ENCODE measurements around the gene RAD23B.

The RAD23B gene

DNA sequence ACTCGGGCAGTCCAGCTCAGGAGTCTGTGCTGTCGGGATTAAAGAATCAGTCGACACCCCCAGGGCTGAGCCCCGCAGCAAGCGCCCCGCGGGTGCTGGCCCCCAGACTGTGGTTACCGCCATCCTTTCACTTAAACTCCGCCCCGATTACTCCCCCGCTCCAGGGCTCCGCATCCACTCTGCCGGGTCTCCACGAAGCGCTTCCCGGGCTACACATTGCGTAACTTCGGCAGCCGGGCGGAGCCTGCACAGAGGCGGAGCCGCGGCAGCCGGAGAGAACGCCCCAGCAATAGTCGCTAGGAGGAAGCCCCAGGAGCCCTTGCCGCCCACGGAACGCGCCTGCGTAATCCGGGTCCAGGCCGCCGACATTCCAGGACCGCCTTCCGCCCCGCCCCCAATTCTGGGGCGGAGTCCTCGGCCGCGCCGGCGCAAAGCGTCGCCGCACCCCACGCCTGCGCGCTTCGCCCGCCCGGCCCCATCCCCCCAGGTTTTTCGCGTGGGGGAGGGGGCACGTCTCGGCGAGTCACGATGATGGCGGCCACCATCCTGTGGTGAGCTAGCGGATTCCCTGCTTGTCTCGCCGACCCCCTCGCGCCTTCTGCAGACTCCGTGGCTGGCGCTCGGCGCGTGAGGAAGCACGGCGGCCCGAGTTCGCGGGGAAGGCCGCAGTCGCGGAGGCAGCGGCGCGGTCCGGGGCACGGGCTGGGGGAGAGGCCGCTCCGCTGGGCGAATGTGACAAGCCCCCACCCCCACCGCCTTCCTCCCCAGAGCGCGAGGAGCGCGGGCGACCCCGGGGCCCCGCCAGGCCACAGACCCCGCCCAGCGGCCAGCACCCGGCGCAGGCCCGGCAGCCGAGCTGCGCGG lies at the start of gene RAD23B:
TSS of gene RAD23B (plus strand) at position 521 of the 864 bp plus-strand sequence. CDS start 351 bp downstream, outside the sequence.
- peak; percentile 99 for DNase-seq (ENCODE audit: low read depth)
- peak within 1 kb of the TSS; percentile 79 for H3K4me3 ChIP-seq (replicated peaks; ENCODE audit: low read depth, low read length)
- TF ChIP-seq, protein P1, sequence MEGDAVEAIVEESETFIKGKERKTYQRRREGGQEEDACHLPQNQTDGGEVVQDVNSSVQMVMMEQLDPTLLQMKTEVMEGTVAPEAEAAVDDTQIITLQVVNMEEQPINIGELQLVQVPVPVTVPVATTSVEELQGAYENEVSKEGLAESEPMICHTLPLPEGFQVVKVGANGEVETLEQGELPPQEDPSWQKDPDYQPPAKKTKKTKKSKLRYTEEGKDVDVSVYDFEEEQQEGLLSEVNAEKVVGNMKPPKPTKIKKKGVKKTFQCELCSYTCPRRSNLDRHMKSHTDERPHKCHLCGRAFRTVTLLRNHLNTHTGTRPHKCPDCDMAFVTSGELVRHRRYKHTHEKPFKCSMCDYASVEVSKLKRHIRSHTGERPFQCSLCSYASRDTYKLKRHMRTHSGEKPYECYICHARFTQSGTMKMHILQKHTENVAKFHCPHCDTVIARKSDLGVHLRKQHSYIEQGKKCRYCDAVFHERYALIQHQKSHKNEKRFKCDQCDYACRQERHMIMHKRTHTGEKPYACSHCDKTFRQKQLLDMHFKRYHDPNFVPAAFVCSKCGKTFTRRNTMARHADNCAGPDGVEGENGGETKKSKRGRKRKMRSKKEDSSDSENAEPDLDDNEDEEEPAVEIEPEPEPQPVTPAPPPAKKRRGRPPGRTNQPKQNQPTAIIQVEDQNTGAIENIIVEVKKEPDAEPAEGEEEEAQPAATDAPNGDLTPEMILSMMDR (IDR thresholded peaks at IDR 0.05; ENCODE audit: low read length, missing control alignments) = no peak

DNA sequence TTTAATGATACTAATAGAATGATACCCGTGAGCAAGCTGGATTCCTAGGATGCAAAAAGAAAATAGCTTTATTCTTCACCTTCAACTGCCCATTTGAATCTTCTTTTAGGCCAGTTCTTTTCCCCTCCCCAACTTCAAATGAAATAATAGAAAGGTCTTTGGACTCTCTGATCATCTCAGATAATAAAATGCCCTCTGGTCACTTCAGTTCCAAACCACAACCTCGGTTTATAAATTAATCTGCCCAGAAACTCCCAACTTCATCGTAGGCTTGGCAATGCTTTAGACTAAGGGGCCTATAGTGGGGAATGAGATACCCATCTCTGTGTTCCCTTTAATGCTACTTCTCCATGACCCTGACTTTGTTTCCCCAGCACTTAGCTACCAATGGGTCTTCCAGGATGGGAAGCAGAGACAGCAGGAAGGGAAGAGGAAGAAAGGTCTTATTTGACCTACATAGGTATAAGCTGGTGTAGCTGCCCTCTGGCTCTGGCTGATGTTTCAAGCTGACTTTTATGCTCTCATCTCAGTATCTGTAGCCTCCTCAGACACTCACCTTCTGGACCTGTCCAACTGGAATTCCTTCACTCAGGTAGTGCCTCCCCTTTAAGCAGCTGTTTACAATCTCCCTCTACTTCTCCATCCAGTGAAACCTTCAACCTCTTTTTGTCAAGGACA lies 47.2 kb upstream of the RAD23B start:
- no peak for DNase-seq (ENCODE audit: low read depth)
- H3K4me3 ChIP-seq (replicated peaks; ENCODE audit: low read depth, low read length) = no peak overlapping the region
- TF ChIP-seq, protein P1 (IDR thresholded peaks at IDR 0.05; ENCODE audit: low read length, missing control alignments) = no peak

DNA sequence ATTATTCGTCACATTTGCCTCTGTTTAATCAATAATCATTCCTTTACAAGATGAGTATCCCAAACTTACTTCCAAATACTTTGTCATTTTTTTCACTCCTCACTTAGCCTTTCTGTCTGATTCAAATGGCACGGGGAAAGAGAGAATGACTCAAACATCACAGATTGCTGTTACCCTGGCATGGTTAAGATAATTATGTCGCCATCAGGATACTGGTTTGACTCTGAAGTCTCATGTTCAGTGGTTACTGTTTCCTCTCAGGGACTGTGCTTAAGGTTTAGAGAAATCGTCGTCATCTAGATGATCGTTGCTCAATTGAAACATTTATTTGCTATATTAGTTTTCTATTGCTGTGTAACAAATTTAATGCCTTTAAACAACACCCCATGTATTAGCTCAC lies 45.2 kb upstream of the RAD23B start:
- TF ChIP-seq, protein P1 (IDR thresholded peaks at IDR 0.05; ENCODE audit: low read length, missing control alignments) = no peak
- no peak for DNase-seq (ENCODE audit: low read depth)
- no peak overlapping the region for H3K4me3 ChIP-seq (replicated peaks; ENCODE audit: low read depth, low read length)

DNA sequence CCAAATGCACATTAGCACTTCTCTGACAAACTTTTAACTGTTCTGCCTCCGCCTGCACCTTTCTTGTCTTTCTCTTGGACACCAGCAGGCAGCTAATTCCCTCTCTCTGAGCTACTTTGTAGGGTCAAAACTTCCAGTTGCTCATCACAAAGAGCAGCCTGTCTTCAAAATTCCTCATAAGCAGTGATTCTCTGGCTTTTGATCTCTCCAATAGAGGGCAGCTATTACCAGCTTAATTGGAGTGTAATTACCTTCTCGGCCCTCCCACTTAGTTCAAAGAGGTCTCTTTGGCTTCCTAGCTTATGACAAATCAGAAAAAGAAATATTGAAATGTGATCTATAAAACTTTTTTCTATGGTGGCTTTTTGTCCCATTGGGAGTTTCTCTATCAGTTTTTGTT lies 43.6 kb upstream of the RAD23B start:
- DNase-seq (ENCODE audit: low read depth) = no peak
- TF ChIP-seq, protein P1 (IDR thresholded peaks at IDR 0.05; ENCODE audit: low read length, missing control alignments) = peak; percentile 17

DNA sequence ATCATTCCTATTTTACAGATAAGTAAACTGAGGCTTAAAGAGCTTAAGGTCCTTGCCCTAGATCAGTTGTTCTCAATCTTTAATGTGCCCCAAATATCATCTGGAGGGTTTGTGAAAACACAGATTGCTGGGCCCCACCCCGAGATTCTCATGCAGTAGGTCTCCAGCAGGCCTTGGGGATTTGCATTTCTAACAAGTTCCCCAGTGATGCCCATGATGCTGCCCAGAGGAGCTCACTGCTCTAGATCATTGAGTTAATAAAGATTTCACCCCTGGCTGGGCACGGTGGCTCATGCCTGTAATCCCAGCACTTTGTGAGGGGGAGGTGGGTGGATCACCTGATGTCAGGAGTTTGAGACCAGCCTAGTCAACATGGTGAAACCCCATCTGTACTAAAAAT lies 42.8 kb upstream of the RAD23B start:
- DNase-seq (ENCODE audit: low read depth) = no peak
- TF ChIP-seq, protein P1 (IDR thresholded peaks at IDR 0.05; ENCODE audit: low read length, missing control alignments) = no peak
- H3K4me3 ChIP-seq (replicated peaks; ENCODE audit: low read depth, low read length) = no peak overlapping the region

More for the DNA sequence above, 43.6 kb upstream of the RAD23B start:
- no peak overlapping the region for H3K4me3 ChIP-seq (replicated peaks; ENCODE audit: low read depth, low read length)

DNA sequence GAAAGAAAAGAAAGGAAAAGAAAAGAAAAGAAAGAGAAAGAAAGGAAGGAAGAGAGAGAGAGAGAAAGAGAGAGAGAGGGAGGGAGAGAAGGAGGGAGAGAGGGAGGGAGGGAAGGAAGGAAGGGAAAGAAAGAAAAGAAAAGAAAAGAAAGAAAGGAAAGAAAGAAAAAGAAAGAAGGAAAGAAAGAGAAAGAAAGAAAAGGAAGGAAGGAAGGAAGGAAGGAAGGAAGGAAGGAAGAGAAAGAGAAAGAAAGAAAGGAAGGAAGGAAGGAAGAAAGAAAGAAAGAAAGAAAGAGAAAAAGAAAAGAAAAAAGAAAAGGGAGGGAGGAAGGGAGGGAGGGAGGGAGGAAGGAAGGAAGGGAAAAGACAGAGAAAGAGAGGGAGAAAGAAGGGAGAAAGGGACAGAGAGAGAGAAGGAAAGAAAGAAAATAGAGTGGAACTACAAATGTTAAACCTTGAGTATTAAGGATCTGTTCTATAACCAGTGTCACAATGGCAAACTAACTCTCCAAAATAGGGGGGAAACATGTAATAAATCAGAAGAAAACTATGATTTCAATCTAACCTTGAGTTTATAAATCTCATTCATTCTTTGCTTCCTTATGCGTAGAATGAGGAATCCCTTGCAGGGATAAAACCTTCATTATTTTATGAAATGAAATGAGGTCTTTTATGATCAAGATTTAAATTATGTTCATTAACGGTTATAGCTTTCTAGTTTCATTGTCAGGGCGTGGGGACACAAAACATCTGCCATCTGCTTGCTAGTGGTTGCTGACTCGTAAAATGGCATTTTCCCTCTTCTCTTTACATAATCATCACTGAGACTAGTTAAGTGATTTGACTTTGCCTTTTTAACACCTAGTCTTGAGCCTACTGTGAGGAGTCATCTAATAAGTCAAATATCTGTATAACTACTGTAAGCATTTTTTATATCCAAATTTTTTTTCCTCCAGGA lies 40.7 kb upstream of the RAD23B start:
- no peak for DNase-seq (ENCODE audit: low read depth)
- no peak overlapping the region for H3K4me3 ChIP-seq (replicated peaks; ENCODE audit: low read depth, low read length)
- TF ChIP-seq, protein P1 (IDR thresholded peaks at IDR 0.05; ENCODE audit: low read length, missing control alignments) = no peak
